KMS-11 (cell line): ENCODE measurements around the gene RIPOR3.

Source experiments
- H2AFZ ChIP-seq: fragments of 200-600 bp; sonication (generic); 2 replicates; pipeline ENCODE4 v1.6.1; 2016; ENCODE audit warnings: antibody characterized with exemption, mixed run types, low read depth
- H3K27ac ChIP-seq: fragments of 200-600 bp; sonication (generic); 2 replicates; pipeline ENCODE4 v1.6.1; 2016; ENCODE audit warnings: mild to moderate bottlenecking, mixed run types
- H3K27me3 ChIP-seq: fragments of 200-600 bp; sonication (generic); 2 replicates; pipeline ENCODE4 v1.6.1; 2017; ENCODE audit warnings: mild to moderate bottlenecking, low read depth, mixed run types, moderate library complexity; ENCODE audit not compliant: insufficient read depth
- H3K36me3 ChIP-seq: fragments of 200-600 bp; sonication (generic); 2 replicates; pipeline ENCODE4 v1.6.1; 2017; ENCODE audit warnings: mild to moderate bottlenecking, mixed run types; ENCODE audit not compliant: insufficient read depth
- H3K4me1 ChIP-seq: fragments of 200-600 bp; sonication (generic); 2 replicates; pipeline ENCODE4 v1.6.1; 2016; ENCODE audit warnings: mild to moderate bottlenecking, low read depth, mixed run types; ENCODE audit not compliant: poor library complexity, severe bottlenecking
- H3K4me2 ChIP-seq: fragments of 200-600 bp; sonication (generic); 2 replicates; pipeline ENCODE4 v1.7.0; 2016; ENCODE audit warnings: mild to moderate bottlenecking, mixed run types
- H3K4me3 ChIP-seq: fragments of 200-600 bp; sonication (generic); IDR thresholded peaks from 2 replicates; pipeline ENCODE4 v1.6.1; 2017; ENCODE audit warnings: low read depth, low read length, mixed read lengths; ENCODE audit not compliant: insufficient read depth
- H3K79me2 ChIP-seq: fragments of 200-600 bp; sonication (generic); 2 replicates; pipeline ENCODE4 v1.6.1; 2016; ENCODE audit warnings: low read depth, mixed run types; ENCODE audit not compliant: insufficient read depth
- H3K9ac ChIP-seq: fragments of 200-600 bp; sonication (generic); 2 replicates; pipeline ENCODE4 v1.6.1; 2016; ENCODE audit warnings: mild to moderate bottlenecking, mixed run types
- H4K20me1 ChIP-seq: fragments of 200-600 bp; sonication (generic); 2 replicates; pipeline ENCODE4 v1.6.1; 2016; ENCODE audit warnings: mild to moderate bottlenecking, mixed run types; ENCODE audit not compliant: insufficient read depth
- TF ChIP-seq, protein P1 (sequence below): fragments of 200-600 bp; sonication (generic); conservative IDR thresholded peaks from 2 replicates; pipeline ENCODE4 v1.6.1; 2017; ENCODE audit warnings: low read depth, mild to moderate bottlenecking, antibody characterized with exemption, low read length, moderate library complexity, mixed read lengths

The RIPOR3 gene

DNA sequence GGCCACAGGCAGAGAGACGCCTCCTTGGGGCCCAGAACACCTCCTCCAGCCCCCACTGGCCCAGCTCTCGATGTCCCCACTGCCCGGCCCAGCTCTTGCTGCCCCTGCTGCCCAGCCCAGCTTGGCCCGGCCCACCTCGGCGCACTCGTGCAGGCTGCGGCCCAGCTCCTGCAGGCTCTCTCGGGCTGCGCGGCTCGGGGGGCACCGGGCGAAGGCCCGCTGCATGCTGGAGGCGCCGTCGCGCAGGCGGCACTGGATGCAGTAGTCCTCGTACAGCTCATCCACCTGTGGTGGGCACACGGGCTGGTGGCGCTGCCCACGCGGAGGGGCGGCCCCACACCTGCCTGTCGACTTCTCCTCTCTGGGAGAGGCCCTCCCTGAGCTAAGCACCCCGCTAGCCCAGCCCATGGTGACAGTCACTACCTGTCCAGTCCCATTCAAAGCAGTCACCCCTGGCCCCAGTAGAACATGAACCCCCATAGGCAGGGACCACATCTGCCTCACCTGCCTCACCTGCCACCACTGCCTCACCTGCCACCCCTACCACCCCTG is 81.8 kb downstream of the RIPOR3 start:
- H3K27ac ChIP-seq = no peak overlapping the region
- H3K27me3 ChIP-seq = no peaks in the 10 kb centered on the region
- H3K9ac ChIP-seq = no peak overlapping the region
- H2AFZ ChIP-seq = no peak overlapping the region
- TF ChIP-seq, protein P1, sequence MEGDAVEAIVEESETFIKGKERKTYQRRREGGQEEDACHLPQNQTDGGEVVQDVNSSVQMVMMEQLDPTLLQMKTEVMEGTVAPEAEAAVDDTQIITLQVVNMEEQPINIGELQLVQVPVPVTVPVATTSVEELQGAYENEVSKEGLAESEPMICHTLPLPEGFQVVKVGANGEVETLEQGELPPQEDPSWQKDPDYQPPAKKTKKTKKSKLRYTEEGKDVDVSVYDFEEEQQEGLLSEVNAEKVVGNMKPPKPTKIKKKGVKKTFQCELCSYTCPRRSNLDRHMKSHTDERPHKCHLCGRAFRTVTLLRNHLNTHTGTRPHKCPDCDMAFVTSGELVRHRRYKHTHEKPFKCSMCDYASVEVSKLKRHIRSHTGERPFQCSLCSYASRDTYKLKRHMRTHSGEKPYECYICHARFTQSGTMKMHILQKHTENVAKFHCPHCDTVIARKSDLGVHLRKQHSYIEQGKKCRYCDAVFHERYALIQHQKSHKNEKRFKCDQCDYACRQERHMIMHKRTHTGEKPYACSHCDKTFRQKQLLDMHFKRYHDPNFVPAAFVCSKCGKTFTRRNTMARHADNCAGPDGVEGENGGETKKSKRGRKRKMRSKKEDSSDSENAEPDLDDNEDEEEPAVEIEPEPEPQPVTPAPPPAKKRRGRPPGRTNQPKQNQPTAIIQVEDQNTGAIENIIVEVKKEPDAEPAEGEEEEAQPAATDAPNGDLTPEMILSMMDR = no peak
- no peaks in the 10 kb centered on the region for H3K36me3 ChIP-seq
- H3K4me3 ChIP-seq = no peak overlapping the region
- H4K20me1 ChIP-seq = no peaks in the 10 kb centered on the region
- H3K4me1 ChIP-seq = no peaks in the 10 kb centered on the region
- no peaks in the 10 kb centered on the region for H3K79me2 ChIP-seq
- no peak overlapping the region for H3K4me2 ChIP-seq

DNA sequence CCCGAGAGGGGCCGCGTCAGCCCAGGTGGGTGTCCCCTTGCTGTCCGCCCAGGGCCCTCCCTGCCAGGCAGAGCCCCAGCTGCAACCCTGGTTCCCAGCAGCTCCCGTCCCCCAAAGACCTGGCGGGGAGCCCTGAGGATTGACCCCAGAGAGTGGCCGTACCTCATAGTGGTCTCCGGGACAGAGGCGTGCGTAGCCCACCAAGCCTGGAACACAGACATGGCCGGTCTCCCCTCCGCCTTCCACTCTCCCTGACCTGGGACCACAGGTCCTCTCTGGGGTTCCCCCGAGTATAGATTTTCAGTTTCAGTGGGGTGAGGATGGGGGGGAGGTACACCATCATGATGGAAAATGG is 82.6 kb downstream of the RIPOR3 start:
- Histone ChIP-seq H3K27ac (no peak overlapping the region), H3K36me3 (no peaks in the 10 kb centered on the region), H3K79me2 (no peaks in the 10 kb centered on the region), H2AFZ (no peak overlapping the region), H3K4me2 (no peak overlapping the region), H3K4me3 (no peak overlapping the region), H3K9ac (no peak overlapping the region), H3K4me1 (no peaks in the 10 kb centered on the region), H4K20me1 (no peaks in the 10 kb centered on the region), H3K27me3 (no peaks in the 10 kb centered on the region)
- TF ChIP-seq, protein P1 = no peak

DNA sequence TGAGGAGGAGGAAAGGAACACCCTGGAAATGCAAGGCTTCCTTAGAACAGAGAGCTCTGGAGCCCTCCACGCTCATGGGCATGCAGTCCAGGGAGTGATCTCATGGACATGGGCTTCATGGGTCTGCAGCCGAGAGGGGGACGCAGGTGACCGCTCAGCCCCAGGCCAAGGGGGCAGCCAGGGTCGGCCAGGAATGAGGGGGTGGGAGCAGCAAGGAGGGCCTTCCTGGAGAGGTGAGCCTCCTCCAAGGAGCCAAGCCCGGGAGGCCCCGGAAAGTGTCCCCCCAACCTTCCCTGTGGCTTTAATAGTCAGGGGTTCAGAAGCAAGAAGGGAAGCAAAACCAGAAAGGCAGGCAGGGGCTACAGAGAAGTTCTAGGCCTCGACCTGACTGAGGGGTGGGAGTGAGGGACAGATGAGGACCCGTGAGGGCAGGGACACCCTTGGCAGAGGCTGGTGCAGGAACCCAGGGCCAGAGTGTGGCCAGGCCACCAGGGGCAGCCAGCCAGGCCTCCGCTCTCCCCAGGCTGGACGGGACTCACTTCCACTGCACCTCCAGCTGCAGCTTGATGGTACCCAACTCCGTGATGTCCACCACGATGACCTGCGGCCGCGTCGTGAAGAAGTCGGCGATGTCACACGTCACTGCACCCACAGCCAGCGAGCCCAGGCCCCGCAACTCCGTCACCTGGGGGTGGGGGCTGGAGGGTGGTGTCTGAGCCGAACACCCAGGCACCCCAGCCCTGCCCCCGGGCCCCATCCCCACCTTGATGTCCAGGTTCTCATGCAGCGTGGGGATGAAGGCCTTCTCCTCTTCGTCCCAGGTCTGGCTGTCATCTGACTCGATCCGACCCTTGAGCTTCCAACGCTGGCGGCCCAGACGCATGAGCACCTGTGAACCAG is 83.2 kb downstream of the RIPOR3 start:
- Histone ChIP-seq H2AFZ (no peak overlapping the region), H3K79me2 (no peaks in the 10 kb centered on the region), H4K20me1 (no peaks in the 10 kb centered on the region), H3K27me3 (no peaks in the 10 kb centered on the region), H3K4me3 (no peak overlapping the region), H3K4me1 (no peaks in the 10 kb centered on the region), H3K36me3 (no peaks in the 10 kb centered on the region), H3K9ac (no peak overlapping the region), H3K27ac (no peak overlapping the region), H3K4me2 (no peak overlapping the region)
- TF ChIP-seq, protein P1 = no peak

DNA sequence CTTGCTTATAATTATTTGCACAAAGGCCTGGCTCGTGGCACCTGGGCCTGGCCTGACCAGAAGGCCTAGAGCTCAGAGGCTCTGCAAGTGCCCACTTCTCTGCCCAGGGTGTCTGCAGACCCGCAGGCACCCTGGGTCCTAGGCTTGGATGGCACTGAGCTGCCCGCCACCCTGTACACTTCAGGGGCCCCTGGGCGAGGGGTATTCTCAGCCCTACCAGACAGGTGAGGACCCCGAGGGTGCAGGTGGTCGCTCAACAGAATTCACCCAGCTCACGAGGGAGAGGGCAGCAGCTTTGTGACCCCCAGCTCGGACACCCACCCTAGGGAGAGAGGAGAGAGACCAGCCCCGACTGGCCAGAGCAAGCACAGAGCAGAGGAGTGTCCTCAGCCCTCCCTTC is 83.9 kb downstream of the RIPOR3 start:
- Histone ChIP-seq H3K27me3 (no peaks in the 10 kb centered on the region), H3K79me2 (no peaks in the 10 kb centered on the region), H3K4me1 (no peaks in the 10 kb centered on the region), H3K4me2 (no peak overlapping the region), H3K36me3 (no peaks in the 10 kb centered on the region), H3K9ac (no peak overlapping the region), H3K27ac (no peak overlapping the region), H4K20me1 (no peaks in the 10 kb centered on the region), H3K4me3 (no peak overlapping the region), H2AFZ (no peak overlapping the region)
- TF ChIP-seq, protein P1 = no peak
